WTC11 (cell line): ENCODE measurements around the gene KLRF1. TPM values are rescaled to one million over a fixed set of nuclear protein-coding genes. Genes with fewer than 3 reads are reported as not detected.

Experiments used
- ATAC-seq: fragments of 200-7000 bp; cut with Tn5 transposase; 2 replicates; pipeline ENCODE4 v1.10.0; 2021; ENCODE audit warnings: mild to moderate bottlenecking, moderate library complexity
- CTCF ChIA-PET: fragments of 300-600 bp; sonication (Branson Sonifier 250); formaldehyde crosslinking; loops from one replicate; lab custom pipeline; 2021; ENCODE audit warnings: antibody characterized with exemption; lab: Charles Lee
- POLR2A ChIA-PET: fragments of 350-600 bp; sonication (Branson Sonifier 250); formaldehyde crosslinking; loops from one replicate; lab custom pipeline; 2021; ENCODE audit warnings: antibody characterized with exemption; lab: Charles Lee
- DNase-seq: peaks from one replicate; pipeline ENCODE4 v3.0.0; 2021; ENCODE audit warnings: low spot score
- H3K27ac Mint-ChIP-seq: 2 replicates; pipeline ENCODE4 v1.8.0; 2021; ENCODE audit warnings: mixed read lengths
- H3K27me3 Mint-ChIP-seq: 2 replicates; pipeline ENCODE4 v1.8.0; 2021; ENCODE audit warnings: low read depth, mild to moderate bottlenecking, moderate library complexity, mixed read lengths
- H3K36me3 Mint-ChIP-seq: 2 replicates; pipeline ENCODE4 v1.8.0; 2021; ENCODE audit warnings: mixed read lengths
- H3K4me1 Mint-ChIP-seq: 2 replicates; pipeline ENCODE4 v1.8.0; 2022; ENCODE audit warnings: mixed read lengths
- H3K4me3 Mint-ChIP-seq: 2 replicates; pipeline ENCODE4 v1.8.0; 2021; ENCODE audit warnings: mild to moderate bottlenecking, moderate library complexity, mixed read lengths
- H3K9me3 Mint-ChIP-seq: 2 replicates; pipeline ENCODE4 v1.8.0; 2021; ENCODE audit warnings: mixed read lengths
- AFF4 ChIP-seq: sonication (generic); formaldehyde crosslinking; IDR thresholded peaks from 2 replicates; pipeline ENCODE4 v1.8.1; 2023; ENCODE audit warnings: mild to moderate bottlenecking, missing genetic modification reagents, borderline replicate concordance
- ATF3 ChIP-seq: sonication (generic); formaldehyde crosslinking; conservative IDR thresholded peaks from 2 replicates; pipeline ENCODE4 v1.8.1; 2022; ENCODE audit warnings: mild to moderate bottlenecking, missing genetic modification reagents
- CREB1 ChIP-seq: sonication (generic); formaldehyde crosslinking; IDR thresholded peaks from 2 replicates; pipeline ENCODE4 v1.8.0; 2023; ENCODE audit warnings: mild to moderate bottlenecking, missing genetic modification reagents
- EMX1 ChIP-seq: fragments of 250-450 bp; sonication (Bioruptor Pico); IDR thresholded peaks from 2 replicates; pipeline ENCODE4 v1.8.0; 2021; ENCODE audit warnings: mild to moderate bottlenecking
- ETV6 ChIP-seq: sonication (generic); formaldehyde crosslinking; IDR thresholded peaks from 2 replicates; pipeline ENCODE4 v1.8.1; 2022; ENCODE audit warnings: mild to moderate bottlenecking, missing genetic modification reagents
- IRF2 ChIP-seq: sonication (generic); formaldehyde crosslinking; IDR thresholded peaks from 2 replicates; pipeline ENCODE4 v1.8.0; 2022; ENCODE audit warnings: low read depth, missing genetic modification reagents, borderline replicate concordance
- MYBL2 ChIP-seq: sonication (generic); formaldehyde crosslinking; IDR thresholded peaks from 2 replicates; pipeline ENCODE4 v1.8.1; 2023; ENCODE audit warnings: mild to moderate bottlenecking, moderate library complexity, missing genetic modification reagents
- NR1H2 ChIP-seq: sonication (generic); formaldehyde crosslinking; IDR thresholded peaks from 2 replicates; pipeline ENCODE4 v1.9.0; 2021; ENCODE audit warnings: mild to moderate bottlenecking, moderate library complexity, missing genetic modification reagents
- OVOL2 ChIP-seq: fragments of 250-450 bp; sonication (Bioruptor Pico); IDR thresholded peaks from 2 replicates; pipeline ENCODE4 v1.9.0; 2021; ENCODE audit warnings: mild to moderate bottlenecking, borderline replicate concordance
- SP1 ChIP-seq: sonication (generic); formaldehyde crosslinking; conservative IDR thresholded peaks from 2 replicates; pipeline ENCODE4 v1.8.1; 2022; ENCODE audit warnings: missing genetic modification reagents
- STAT6 ChIP-seq: sonication (generic); formaldehyde crosslinking; conservative IDR thresholded peaks from 2 replicates; pipeline ENCODE4 v1.8.1; 2023; ENCODE audit warnings: mild to moderate bottlenecking, low read depth, missing genetic modification reagents, moderate library complexity
- TP53 ChIP-seq: sonication (generic); formaldehyde crosslinking; IDR thresholded peaks from 2 replicates; pipeline ENCODE4 v1.8.1; 2023; ENCODE audit warnings: mild to moderate bottlenecking, missing genetic modification reagents
- total RNA-seq: library from RNA; stranded (reverse); gene quantifications from 3 replicates; pipeline ENCODE4 v1.2.3, GENCODE V29; 2021
- TF ChIP-seq, protein P1 (sequence below): sonication (generic); formaldehyde crosslinking; IDR thresholded peaks from 2 replicates; pipeline ENCODE4 v1.8.0; 2022; ENCODE audit warnings: mild to moderate bottlenecking, missing genetic modification reagents
- TF ChIP-seq, protein P2 (sequence below): sonication (generic); formaldehyde crosslinking; IDR thresholded peaks from 2 replicates; pipeline ENCODE4 v1.8.1; 2023; ENCODE audit warnings: mild to moderate bottlenecking, moderate library complexity, missing genetic modification reagents
- TF ChIP-seq, protein P3 (sequence below): sonication (generic); formaldehyde crosslinking; IDR thresholded peaks from 2 replicates; pipeline ENCODE4 v1.8.1; 2023; ENCODE audit warnings: mild to moderate bottlenecking, missing genetic modification reagents
- TF ChIP-seq, protein P4 (sequence below): sonication (generic); formaldehyde crosslinking; IDR thresholded peaks from 2 replicates; pipeline ENCODE4 v1.8.0; 2023; ENCODE audit warnings: missing genetic modification reagents
- TF ChIP-seq, protein P5 (sequence below): sonication (generic); formaldehyde crosslinking; IDR thresholded peaks from 2 replicates; pipeline ENCODE4 v1.8.0; 2022; ENCODE audit warnings: mild to moderate bottlenecking, missing genetic modification reagents
- TF ChIP-seq, protein P6 (sequence below): fragments of 250-450 bp; sonication (Bioruptor Pico); IDR thresholded peaks from 2 replicates; pipeline ENCODE4 v1.9.0; 2021; ENCODE audit warnings: mild to moderate bottlenecking

Gene KLRF1
- total RNA-seq, 1 experiment from 2014 or later = not detected

DNA sequence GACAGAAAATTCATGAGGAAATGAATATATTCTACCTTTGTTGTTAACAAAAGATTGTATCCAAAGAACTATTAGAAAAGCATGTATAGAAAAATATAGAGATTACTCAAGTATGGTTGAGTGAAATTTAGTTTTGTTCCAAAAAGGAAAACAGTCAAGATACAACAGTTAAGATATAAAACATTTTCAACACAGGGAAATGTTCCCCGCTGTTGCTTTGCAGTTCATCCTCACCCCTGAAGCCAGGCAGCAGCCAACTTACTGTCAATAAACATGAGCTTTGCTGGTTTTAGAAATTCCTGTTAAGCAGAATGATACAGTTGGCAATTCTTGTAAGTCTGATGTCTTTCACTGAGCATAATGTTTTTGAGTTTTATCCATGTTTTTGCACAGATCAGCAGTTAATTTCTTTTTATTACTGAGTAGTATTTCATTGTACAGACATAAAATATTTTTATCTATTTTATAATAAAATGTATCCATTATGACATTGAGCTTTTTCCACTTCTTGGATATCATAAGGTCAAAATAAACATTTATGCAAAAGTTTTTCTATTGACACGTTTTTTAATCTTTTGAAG, 43.1 kb downstream of the KLRF1 start:
- Mint-ChIP-seq H3K4me3 (no peak overlapping the region), H3K9me3 (peaks cover 3% of the 10 kb centered on the region), H3K36me3 (no peaks in the 10 kb centered on the region), H3K27ac (no peak overlapping the region), H3K4me1 (peaks cover 22% of the 10 kb centered on the region), H3K27me3 (no peaks in the 10 kb centered on the region)
- TF ChIP-seq, protein P1, sequence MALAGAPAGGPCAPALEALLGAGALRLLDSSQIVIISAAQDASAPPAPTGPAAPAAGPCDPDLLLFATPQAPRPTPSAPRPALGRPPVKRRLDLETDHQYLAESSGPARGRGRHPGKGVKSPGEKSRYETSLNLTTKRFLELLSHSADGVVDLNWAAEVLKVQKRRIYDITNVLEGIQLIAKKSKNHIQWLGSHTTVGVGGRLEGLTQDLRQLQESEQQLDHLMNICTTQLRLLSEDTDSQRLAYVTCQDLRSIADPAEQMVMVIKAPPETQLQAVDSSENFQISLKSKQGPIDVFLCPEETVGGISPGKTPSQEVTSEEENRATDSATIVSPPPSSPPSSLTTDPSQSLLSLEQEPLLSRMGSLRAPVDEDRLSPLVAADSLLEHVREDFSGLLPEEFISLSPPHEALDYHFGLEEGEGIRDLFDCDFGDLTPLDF = no peak
- TF ChIP-seq, protein P2, sequence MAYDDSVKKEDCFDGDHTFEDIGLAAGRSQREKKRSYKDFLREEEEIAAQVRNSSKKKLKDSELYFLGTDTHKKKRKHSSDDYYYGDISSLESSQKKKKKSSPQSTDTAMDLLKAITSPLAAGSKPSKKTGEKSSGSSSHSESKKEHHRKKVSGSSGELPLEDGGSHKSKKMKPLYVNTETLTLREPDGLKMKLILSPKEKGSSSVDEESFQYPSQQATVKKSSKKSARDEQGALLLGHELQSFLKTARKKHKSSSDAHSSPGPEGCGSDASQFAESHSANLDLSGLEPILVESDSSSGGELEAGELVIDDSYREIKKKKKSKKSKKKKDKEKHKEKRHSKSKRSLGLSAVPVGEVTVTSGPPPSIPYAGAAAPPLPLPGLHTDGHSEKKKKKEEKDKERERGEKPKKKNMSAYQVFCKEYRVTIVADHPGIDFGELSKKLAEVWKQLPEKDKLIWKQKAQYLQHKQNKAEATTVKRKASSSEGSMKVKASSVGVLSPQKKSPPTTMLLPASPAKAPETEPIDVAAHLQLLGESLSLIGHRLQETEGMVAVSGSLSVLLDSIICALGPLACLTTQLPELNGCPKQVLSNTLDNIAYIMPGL (CRISPR knock-in tag) = no peak
- TF ChIP-seq OVOL2 (no peak), IRF2 (no peak), ETV6 (no peak), EMX1 (CRISPR knock-in tag) (no peak), STAT6 (CRISPR knock-in tag) (no peak), AFF4 (no peak), SP1 (no peak), TP53 (CRISPR knock-in tag) (no peak), ATF3 (CRISPR knock-in tag) (no peak), NR1H2 (no peak), CREB1 (CRISPR knock-in tag) (no peak), MYBL2 (no peak)
- TF ChIP-seq, protein P3, sequence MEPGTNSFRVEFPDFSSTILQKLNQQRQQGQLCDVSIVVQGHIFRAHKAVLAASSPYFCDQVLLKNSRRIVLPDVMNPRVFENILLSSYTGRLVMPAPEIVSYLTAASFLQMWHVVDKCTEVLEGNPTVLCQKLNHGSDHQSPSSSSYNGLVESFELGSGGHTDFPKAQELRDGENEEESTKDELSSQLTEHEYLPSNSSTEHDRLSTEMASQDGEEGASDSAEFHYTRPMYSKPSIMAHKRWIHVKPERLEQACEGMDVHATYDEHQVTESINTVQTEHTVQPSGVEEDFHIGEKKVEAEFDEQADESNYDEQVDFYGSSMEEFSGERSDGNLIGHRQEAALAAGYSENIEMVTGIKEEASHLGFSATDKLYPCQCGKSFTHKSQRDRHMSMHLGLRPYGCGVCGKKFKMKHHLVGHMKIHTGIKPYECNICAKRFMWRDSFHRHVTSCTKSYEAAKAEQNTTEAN (CRISPR knock-in tag) = no peak
- TF ChIP-seq, protein P4, sequence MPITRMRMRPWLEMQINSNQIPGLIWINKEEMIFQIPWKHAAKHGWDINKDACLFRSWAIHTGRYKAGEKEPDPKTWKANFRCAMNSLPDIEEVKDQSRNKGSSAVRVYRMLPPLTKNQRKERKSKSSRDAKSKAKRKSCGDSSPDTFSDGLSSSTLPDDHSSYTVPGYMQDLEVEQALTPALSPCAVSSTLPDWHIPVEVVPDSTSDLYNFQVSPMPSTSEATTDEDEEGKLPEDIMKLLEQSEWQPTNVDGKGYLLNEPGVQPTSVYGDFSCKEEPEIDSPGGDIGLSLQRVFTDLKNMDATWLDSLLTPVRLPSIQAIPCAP (CRISPR knock-in tag) = no peak
- TF ChIP-seq, protein P5, sequence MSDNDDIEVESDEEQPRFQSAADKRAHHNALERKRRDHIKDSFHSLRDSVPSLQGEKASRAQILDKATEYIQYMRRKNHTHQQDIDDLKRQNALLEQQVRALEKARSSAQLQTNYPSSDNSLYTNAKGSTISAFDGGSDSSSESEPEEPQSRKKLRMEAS (CRISPR knock-in tag) = no peak
- TF ChIP-seq, protein P6, sequence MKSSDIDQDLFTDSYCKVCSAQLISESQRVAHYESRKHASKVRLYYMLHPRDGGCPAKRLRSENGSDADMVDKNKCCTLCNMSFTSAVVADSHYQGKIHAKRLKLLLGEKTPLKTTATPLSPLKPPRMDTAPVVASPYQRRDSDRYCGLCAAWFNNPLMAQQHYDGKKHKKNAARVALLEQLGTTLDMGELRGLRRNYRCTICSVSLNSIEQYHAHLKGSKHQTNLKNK = no peak
- ATAC-seq = no peak
- ChIA-PET POLR2A (no interaction called here), CTCF (no interaction called here)
- DNase-seq = no peak
